NB4 (cell line): ENCODE measurements around the gene SKAP1.

Experiments
- MAX ChIP-seq: IDR thresholded peaks from 2 replicates; pipeline ENCODE4 v1.6.1; 2011; ENCODE audit warnings: low read depth, low read length
- MYC ChIP-seq: IDR thresholded peaks from 2 replicates; pipeline ENCODE4 v1.6.1; 2011; ENCODE audit warnings: low read depth, low read length

GRCh38 chr17:48178317-48178716 is 251.7 kb downstream of the SKAP1 start:
- TF ChIP-seq MYC (no peak), MAX (no peak)
